ENCODE results near the gene SIRT6. TPM values are rescaled to one million over a fixed set of nuclear protein-coding genes. Genes with fewer than 3 reads are reported as not detected.
A peak's percentile ranks its signal among the peaks of the same experiment; 100 is the strongest.

Gene SIRT6
- total and polyA plus RNA-seq, 2 donors (not counting 3 experiments of a cell fraction or from before 2014, with no cell fraction given) = 26.9 to 36.6 TPM

DNA sequence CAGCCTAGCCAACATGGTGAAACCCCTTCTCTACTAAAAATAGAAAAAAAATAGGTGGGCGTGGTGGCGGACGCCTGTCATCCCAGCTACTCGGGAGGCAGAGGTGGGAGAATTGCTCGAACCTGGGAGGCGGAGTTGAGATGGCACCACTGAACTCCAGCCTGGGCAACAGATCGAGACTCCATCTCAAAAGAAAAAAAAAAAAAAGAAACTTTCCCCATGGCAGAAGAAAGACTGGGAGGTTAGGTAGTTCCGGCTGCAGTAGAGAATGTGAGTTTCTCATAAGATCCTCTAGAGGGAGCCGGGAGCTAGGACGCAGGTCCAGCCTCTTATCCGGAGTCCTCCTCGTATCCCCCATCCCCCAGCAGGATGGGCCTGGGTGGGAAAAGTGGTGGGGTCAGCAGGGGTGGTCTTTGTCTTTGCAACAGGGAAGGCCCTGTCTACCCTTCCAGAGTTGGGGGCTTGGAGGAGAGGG is 42.1 kb downstream of the SIRT6 start:
- dilution Hi-C loops (cut with MboI; ENCODE audit: extremely low pct_ligation_motif_present, low sequenced_read_pairs) (no loop called here), intact Hi-C loops (cut with micrococcal nuclease) (loop anchor here (1.0 kb wide), 2 partner anchors 16 to 64 kb away; partner anchors contain the start of gene MAP2K2)
- TF ChIP-seq, protein P1, sequence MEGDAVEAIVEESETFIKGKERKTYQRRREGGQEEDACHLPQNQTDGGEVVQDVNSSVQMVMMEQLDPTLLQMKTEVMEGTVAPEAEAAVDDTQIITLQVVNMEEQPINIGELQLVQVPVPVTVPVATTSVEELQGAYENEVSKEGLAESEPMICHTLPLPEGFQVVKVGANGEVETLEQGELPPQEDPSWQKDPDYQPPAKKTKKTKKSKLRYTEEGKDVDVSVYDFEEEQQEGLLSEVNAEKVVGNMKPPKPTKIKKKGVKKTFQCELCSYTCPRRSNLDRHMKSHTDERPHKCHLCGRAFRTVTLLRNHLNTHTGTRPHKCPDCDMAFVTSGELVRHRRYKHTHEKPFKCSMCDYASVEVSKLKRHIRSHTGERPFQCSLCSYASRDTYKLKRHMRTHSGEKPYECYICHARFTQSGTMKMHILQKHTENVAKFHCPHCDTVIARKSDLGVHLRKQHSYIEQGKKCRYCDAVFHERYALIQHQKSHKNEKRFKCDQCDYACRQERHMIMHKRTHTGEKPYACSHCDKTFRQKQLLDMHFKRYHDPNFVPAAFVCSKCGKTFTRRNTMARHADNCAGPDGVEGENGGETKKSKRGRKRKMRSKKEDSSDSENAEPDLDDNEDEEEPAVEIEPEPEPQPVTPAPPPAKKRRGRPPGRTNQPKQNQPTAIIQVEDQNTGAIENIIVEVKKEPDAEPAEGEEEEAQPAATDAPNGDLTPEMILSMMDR (IDR thresholded peaks at IDR 0.05; ENCODE audit: extremely low read depth in 1 of 2, insufficient read depth in 1 of 2, low read depth in 1 of 2, low read length in 2 of 2) = peak; percentile 40 to 73
- TF ChIP-seq POLR2A (IDR thresholded peaks at IDR 0.05; ENCODE audit: low read depth, low read length) = no peak
- Histone ChIP-seq H3K27ac (ENCODE audit: insufficient read depth, low read depth, low read length) (no peak overlapping the region), H2AFZ (ENCODE audit: low read depth, low read length) (no peak overlapping the region), H3K27me3 (ENCODE audit: control insufficient read depth in 2 of 2, insufficient read depth in 2 of 2, low read length in 2 of 2) (no peaks in the 10 kb centered on the region), H3K9me1 (replicated peaks; ENCODE audit: control insufficient read depth, extremely low read depth, insufficient read depth, low read length) (no peaks in the 10 kb centered on the region), H3K4me3 (replicated peaks in 1 of 3; ENCODE audit: insufficient read depth in 1 of 3, low read depth in 1 of 3, low read length in 3 of 3) (no peak overlapping the region), H3K79me2 (ENCODE audit: control insufficient read depth, insufficient read depth, low read length) (no peaks in the 10 kb centered on the region), H3K9me3 (replicated peaks; ENCODE audit: control insufficient read depth, insufficient read depth, low read length) (no peaks in the 10 kb centered on the region), H3K4me2 (ENCODE audit: insufficient read depth, low read length) (no peak overlapping the region), H4K20me1 (replicated peaks; ENCODE audit: control insufficient read depth, extremely low read depth, insufficient read depth, low read length) (no peaks in the 10 kb centered on the region), H3K4me1 (ENCODE audit: control insufficient read depth, extremely low read depth, insufficient read depth, low read length) (no peaks in the 10 kb centered on the region), H3K9ac (replicated peaks; ENCODE audit: extremely low read depth, insufficient read depth, low read length) (no peak overlapping the region), H3K36me3 (ENCODE audit: control insufficient read depth in 2 of 2, extremely low read depth in 1 of 2, insufficient read depth in 2 of 2, low read length in 2 of 2) (no peaks in the 10 kb centered on the region)
- ChIA-PET POLR2A (interaction anchor here (0.7 kb wide), 1 partner anchor 152 kb away, joined by 3 read pairs; no protein-coding TSS in a partner anchor), CTCF (interaction anchor here (0.6 to 3.0 kb wide), 71 partner anchors 8 to 1580 kb away, joined by 3 to 79 read pairs (median 5); partner anchors contain the start of genes CATSPERD, CREB3L3, EEF2 and MAP2K2)
- peak; percentile 86 for FAIRE-seq
- peak; percentile 51 for DNase-seq (ENCODE audit: low read depth, low spot score)
- BruUV-seq (replicated peaks) = no TSS peak

DNA sequence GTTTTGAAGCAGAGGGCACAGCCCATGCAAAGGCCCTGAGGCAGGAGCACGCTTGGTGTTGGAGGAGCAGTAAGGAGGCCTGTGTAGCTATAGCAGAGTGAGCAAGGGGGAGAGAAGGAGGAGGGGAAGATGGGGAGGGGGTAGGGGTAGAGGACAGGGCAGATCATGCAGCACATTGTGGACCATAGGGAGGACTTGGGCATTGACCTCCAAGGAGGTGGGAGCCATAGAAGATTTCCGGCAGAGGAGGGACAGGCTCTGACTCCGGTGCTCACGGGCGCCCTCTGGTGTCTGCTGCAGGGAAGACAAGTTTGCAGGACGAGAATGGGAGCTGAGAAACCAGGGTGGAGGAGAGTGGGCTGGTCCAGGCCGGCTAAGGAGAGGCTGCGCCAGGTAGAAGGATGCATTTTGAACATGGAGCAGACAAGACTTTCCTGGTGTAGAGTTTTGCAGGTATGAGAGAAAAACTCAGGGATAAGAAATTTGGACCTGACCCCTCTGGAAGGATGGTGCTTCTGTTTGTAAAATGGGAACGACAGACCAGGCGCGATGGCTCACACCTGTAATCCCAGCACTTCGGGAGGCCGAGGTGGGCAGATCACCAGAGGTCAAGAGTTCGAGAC is 42.6 kb downstream of the SIRT6 start:
- TF ChIP-seq GATA2 (IDR thresholded peaks at IDR 0.05; ENCODE audit: insufficient read depth, insufficient read length, low read depth, low read length) (no peak), MYC (IDR thresholded peaks at IDR 0.05; ENCODE audit: low read depth, low read length) (no peak), FOS (IDR thresholded peaks at IDR 0.05; ENCODE audit: borderline replicate concordance, insufficient read depth, low read length) (no peak), EZH2 (IDR thresholded peaks at IDR 0.05; ENCODE audit: borderline replicate concordance, low read depth, low read length, severe bottlenecking) (no peak), JUN (IDR thresholded peaks at IDR 0.05; ENCODE audit: borderline replicate concordance, insufficient read depth, insufficient read length, low read depth) (no peak), POLR2A (IDR thresholded peaks at IDR 0.05; ENCODE audit: low read depth, low read length) (no peak)
- TF ChIP-seq, protein P2, sequence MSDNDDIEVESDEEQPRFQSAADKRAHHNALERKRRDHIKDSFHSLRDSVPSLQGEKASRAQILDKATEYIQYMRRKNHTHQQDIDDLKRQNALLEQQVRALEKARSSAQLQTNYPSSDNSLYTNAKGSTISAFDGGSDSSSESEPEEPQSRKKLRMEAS (IDR thresholded peaks at IDR 0.05; ENCODE audit: insufficient read depth, insufficient read length) = no peak
- TF ChIP-seq, protein P1 (IDR thresholded peaks at IDR 0.05; ENCODE audit: extremely low read depth in 1 of 2, insufficient read depth in 1 of 2, low read depth in 1 of 2, low read length in 2 of 2) = peak; percentile 90
- ChIA-PET POLR2A (interaction anchor here (0.7 kb wide), 1 partner anchor 151 kb away, joined by 3 read pairs; no protein-coding TSS in a partner anchor), CTCF (interaction anchor here (0.6 to 3.0 kb wide), 68 partner anchors 8 to 309 kb away, joined by 3 to 79 read pairs (median 6); partner anchors contain the start of genes CREB3L3, EEF2, MAP2K2 and STAP2)
- Histone ChIP-seq H3K4me3 (replicated peaks in 1 of 3; ENCODE audit: insufficient read depth in 1 of 3, low read depth in 1 of 3, low read length in 3 of 3) (no peak overlapping the region), H3K4me1 (ENCODE audit: control insufficient read depth, extremely low read depth, insufficient read depth, low read length) (no peaks in the 10 kb centered on the region), H4K20me1 (replicated peaks; ENCODE audit: control insufficient read depth, extremely low read depth, insufficient read depth, low read length) (no peaks in the 10 kb centered on the region), H3K27ac (ENCODE audit: insufficient read depth, low read depth, low read length) (no peak overlapping the region), H3K4me2 (ENCODE audit: insufficient read depth, low read length) (no peak overlapping the region), H2AFZ (ENCODE audit: low read depth, low read length) (no peak overlapping the region), H3K9me3 (replicated peaks; ENCODE audit: control insufficient read depth, insufficient read depth, low read length) (no peaks in the 10 kb centered on the region), H3K9me1 (replicated peaks; ENCODE audit: control insufficient read depth, extremely low read depth, insufficient read depth, low read length) (no peaks in the 10 kb centered on the region), H3K27me3 (ENCODE audit: control insufficient read depth in 2 of 2, insufficient read depth in 2 of 2, low read length in 2 of 2) (peaks cover 0 to under 1% of the 10 kb centered on the region in 2 experiments), H3K9ac (replicated peaks; ENCODE audit: extremely low read depth, insufficient read depth, low read length) (no peak overlapping the region), H3K79me2 (ENCODE audit: control insufficient read depth, insufficient read depth, low read length) (no peaks in the 10 kb centered on the region), H3K36me3 (ENCODE audit: control insufficient read depth in 2 of 2, extremely low read depth in 1 of 2, insufficient read depth in 2 of 2, low read length in 2 of 2) (no peaks in the 10 kb centered on the region)
- intact Hi-C loops (cut with micrococcal nuclease) (loop anchor here (1.0 to 2.0 kb wide), 3 partner anchors 15 to 73 kb away; partner anchors contain the start of genes MAP2K2 and ZBTB7A), dilution Hi-C loops (cut with MboI; ENCODE audit: extremely low pct_ligation_motif_present, low sequenced_read_pairs) (no loop called here)
- FAIRE-seq (peak; percentile 83), DNase-seq (ENCODE audit: low read depth, low spot score) (peak; percentile 63)
- BruUV-seq (replicated peaks) = no TSS peak

Data from endothelial cell of umbilical vein (primary cell).